Liver (tissue), 9 donors: Measurements from ENCODE around the gene LHFPL6. TPM values are rescaled to one million over a fixed set of nuclear protein-coding genes. Genes with fewer than 3 reads are reported as not detected.

ENCODE experiments used
- DNase-seq: peaks from one replicate; pipeline ENCODE4 v3.0.0-alpha.2; 2017; ENCODE audit warnings: low spot score
- H3K27ac ChIP-seq, 2 donors: one replicate each; pipeline ENCODE4 v1.7.0; 2013; ENCODE audit warnings: inconsistent platforms in 2 of 2, low read length in 2 of 2, control low read depth in 1 of 2, low read depth in 1 of 2, mild to moderate bottlenecking in 1 of 2
- H3K27me3 ChIP-seq, 4 donors: one replicate each; pipeline versions ENCODE4 v1.6.1 to v1.7.0; 2013; ENCODE audit warnings: low read length in 3 of 4, inconsistent platforms in 1 of 4, mild to moderate bottlenecking in 1 of 4, moderate library complexity in 1 of 4; ENCODE audit not compliant: control insufficient read depth in 4 of 4, insufficient read depth in 4 of 4
- H3K36me3 ChIP-seq, 4 donors: one replicate each; pipeline versions ENCODE4 v1.6.1 to v1.7.0; 2013; ENCODE audit warnings: low read length in 3 of 4, mild to moderate bottlenecking in 3 of 4, low read depth in 1 of 4, moderate library complexity in 1 of 4; ENCODE audit not compliant: control insufficient read depth in 4 of 4, insufficient read depth in 3 of 4
- H3K4me1 ChIP-seq, 4 donors: one replicate each; pipeline versions ENCODE4 v1.6.1 to v1.7.0; 2013; ENCODE audit warnings: low read length in 3 of 4, mild to moderate bottlenecking in 3 of 4, moderate library complexity in 1 of 4; ENCODE audit not compliant: control insufficient read depth in 4 of 4, insufficient read depth in 4 of 4
- H3K4me3 ChIP-seq, 3 donors: one replicate each; pipeline versions ENCODE4 v1.6.1 to v1.7.0; 2013; ENCODE audit warnings: low read length in 3 of 3, control low read depth in 1 of 3, low read depth in 1 of 3, mild to moderate bottlenecking in 1 of 3
- H3K9ac ChIP-seq, 2 donors: one replicate each; pipeline ENCODE4 v1.7.0; 2013; ENCODE audit warnings: low read length in 2 of 2, mild to moderate bottlenecking in 2 of 2, moderate library complexity in 2 of 2, control low read depth in 1 of 2, low read depth in 1 of 2
- H3K9me3 ChIP-seq, 4 donors: one replicate each; pipeline versions ENCODE4 v1.6.1 to v1.7.0; 2013; ENCODE audit warnings: low read length in 3 of 4; ENCODE audit not compliant: control insufficient read depth in 4 of 4
- ATF3 ChIP-seq: IDR thresholded peaks from 2 replicates; pipeline ENCODE4 v1.6.1; 2016; ENCODE audit warnings: antibody characterized with exemption
- CTCF ChIP-seq: fragments of 150-350 bp; IDR thresholded peaks from 2 replicates; pipeline ENCODE4 v1.5.1; 2017; ENCODE audit warnings: improper control_type of control experiment, low read depth, low read length; ENCODE audit not compliant: missing input control
- EGR1 ChIP-seq, 2 donors: IDR thresholded peaks; 2 replicates each; pipeline ENCODE4 v1.6.1; 2016 to 2018; ENCODE audit warnings: antibody characterized with exemption in 2 of 2, low read depth in 2 of 2
- FOXA1 ChIP-seq: IDR thresholded peaks from 2 replicates; pipeline ENCODE4 v1.6.1; 2016; ENCODE audit warnings: antibody characterized with exemption
- FOXA2 ChIP-seq: IDR thresholded peaks from 2 replicates; pipeline ENCODE4 v1.6.1; 2016; ENCODE audit warnings: antibody characterized with exemption
- GABPA ChIP-seq, 2 donors: IDR thresholded peaks in 1 of 2; conservative IDR thresholded peaks in 1 of 2; 2 replicates each; pipeline ENCODE4 v1.6.1; 2016; ENCODE audit warnings: antibody characterized with exemption in 2 of 2, mild to moderate bottlenecking in 1 of 2, moderate library complexity in 1 of 2
- HNF4A ChIP-seq, 2 donors: conservative IDR thresholded peaks; 2 replicates each; pipeline ENCODE4 v1.6.1; 2016; ENCODE audit warnings: antibody characterized with exemption in 2 of 2, mild to moderate bottlenecking in 2 of 2
- HNF4G ChIP-seq: IDR thresholded peaks from 2 replicates; pipeline ENCODE4 v1.6.1; 2016; ENCODE audit warnings: antibody characterized with exemption
- JUND ChIP-seq, 2 donors: IDR thresholded peaks; 2 replicates each; pipeline ENCODE4 v1.6.1; 2016; ENCODE audit warnings: antibody characterized with exemption in 2 of 2
- MAX ChIP-seq: IDR thresholded peaks from 2 replicates; pipeline ENCODE4 v1.6.1; 2016; ENCODE audit warnings: antibody characterized with exemption
- NR2F2 ChIP-seq: IDR thresholded peaks from 2 replicates; pipeline ENCODE4 v1.6.1; 2016; ENCODE audit warnings: antibody characterized with exemption
- RAD21 ChIP-seq, 2 donors: IDR thresholded peaks; 2 replicates each; pipeline ENCODE4 v1.6.1; 2016; ENCODE audit warnings: antibody characterized with exemption in 2 of 2, mild to moderate bottlenecking in 2 of 2
- RXRA ChIP-seq, 2 donors: IDR thresholded peaks; 2 replicates each; pipeline ENCODE4 v1.6.1; 2017 to 2018; ENCODE audit warnings: antibody characterized with exemption in 2 of 2, mild to moderate bottlenecking in 1 of 2
- SP1 ChIP-seq: IDR thresholded peaks from 2 replicates; pipeline ENCODE4 v1.6.1; 2018; ENCODE audit warnings: antibody characterized with exemption, mild to moderate bottlenecking
- TAF1 ChIP-seq: conservative IDR thresholded peaks from 2 replicates; pipeline ENCODE4 v1.6.1; 2016; ENCODE audit warnings: antibody characterized with exemption, mild to moderate bottlenecking
- YY1 ChIP-seq: IDR thresholded peaks from 2 replicates; pipeline ENCODE4 v1.6.1; 2016; ENCODE audit warnings: antibody characterized with exemption, mild to moderate bottlenecking
- ZBTB33 ChIP-seq: IDR thresholded peaks from 2 replicates; pipeline ENCODE4 v1.6.1; 2016; ENCODE audit warnings: antibody characterized with exemption
- WGBS: extraction: QIAGEN DNeasy Blood & Tissue Kit; methylation state at CpG from one replicate; pipeline ENCODE4 v1.1.7; 2013; 5-methylcytosine and 5-hydroxymethylcytosine counted together
- polyA plus RNA-seq, 2 donors: library from polyadenylated mRNA; stranded (reverse) in 1 of 2; unstranded in 1 of 2; fragments of 200-250 nt in 1 of 2; fragments of >200 nt in 1 of 2; fragmentation: Nextera tagmentation in 1 of 2; extraction: Ambion mirVana in 1 of 2; gene quantifications; one replicate each; pipeline versions ENCODE4 v1.2.1 to v1.2.3, GENCODE V29; 2013 to 2015
- total RNA-seq, 2 donors: library from RNA; depleted of rRNA; stranded (reverse); fragments of >200 nt; gene quantifications; one replicate each; pipeline ENCODE4 v1.2.3, GENCODE V29; 2014
- TF ChIP-seq, protein P1 (sequence below): IDR thresholded peaks from 2 replicates; pipeline ENCODE4 v1.6.1; 2016; ENCODE audit warnings: antibody characterized with exemption, mild to moderate bottlenecking
- donor health status: healthy.
- donor health status: healthy.
- donor health status: healthy.
- donor health status: healthy.
- donor health status: healthy.

Gene LHFPL6
- total and polyA plus RNA-seq, 4 donors = 2.6 to 8.3 (median 5.5) TPM

- no peak for DNase-seq
- Histone ChIP-seq H3K4me1 (peaks cover 0 to 2% (median under 1%) of the 10 kb centered on the region in 4 donors), H3K36me3 (no peaks in the 10 kb centered on the region), H3K27me3 (no peaks in the 10 kb centered on the region), H3K9ac (no peak overlapping the region), H3K4me3 (no peak overlapping the region), H3K27ac (no peak overlapping the region), H3K9me3 (no peaks in the 10 kb centered on the region)
- 55% methylated on average over 4 of the region's 4 CpGs for WGBS
- TF ChIP-seq FOXA2 (no peak), TAF1 (no peak)
- TF ChIP-seq, protein P1, sequence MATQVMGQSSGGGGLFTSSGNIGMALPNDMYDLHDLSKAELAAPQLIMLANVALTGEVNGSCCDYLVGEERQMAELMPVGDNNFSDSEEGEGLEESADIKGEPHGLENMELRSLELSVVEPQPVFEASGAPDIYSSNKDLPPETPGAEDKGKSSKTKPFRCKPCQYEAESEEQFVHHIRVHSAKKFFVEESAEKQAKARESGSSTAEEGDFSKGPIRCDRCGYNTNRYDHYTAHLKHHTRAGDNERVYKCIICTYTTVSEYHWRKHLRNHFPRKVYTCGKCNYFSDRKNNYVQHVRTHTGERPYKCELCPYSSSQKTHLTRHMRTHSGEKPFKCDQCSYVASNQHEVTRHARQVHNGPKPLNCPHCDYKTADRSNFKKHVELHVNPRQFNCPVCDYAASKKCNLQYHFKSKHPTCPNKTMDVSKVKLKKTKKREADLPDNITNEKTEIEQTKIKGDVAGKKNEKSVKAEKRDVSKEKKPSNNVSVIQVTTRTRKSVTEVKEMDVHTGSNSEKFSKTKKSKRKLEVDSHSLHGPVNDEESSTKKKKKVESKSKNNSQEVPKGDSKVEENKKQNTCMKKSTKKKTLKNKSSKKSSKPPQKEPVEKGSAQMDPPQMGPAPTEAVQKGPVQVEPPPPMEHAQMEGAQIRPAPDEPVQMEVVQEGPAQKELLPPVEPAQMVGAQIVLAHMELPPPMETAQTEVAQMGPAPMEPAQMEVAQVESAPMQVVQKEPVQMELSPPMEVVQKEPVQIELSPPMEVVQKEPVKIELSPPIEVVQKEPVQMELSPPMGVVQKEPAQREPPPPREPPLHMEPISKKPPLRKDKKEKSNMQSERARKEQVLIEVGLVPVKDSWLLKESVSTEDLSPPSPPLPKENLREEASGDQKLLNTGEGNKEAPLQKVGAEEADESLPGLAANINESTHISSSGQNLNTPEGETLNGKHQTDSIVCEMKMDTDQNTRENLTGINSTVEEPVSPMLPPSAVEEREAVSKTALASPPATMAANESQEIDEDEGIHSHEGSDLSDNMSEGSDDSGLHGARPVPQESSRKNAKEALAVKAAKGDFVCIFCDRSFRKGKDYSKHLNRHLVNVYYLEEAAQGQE = no peak
Measured at GRCh38 chr13:39451860-39452301, 151.1 kb downstream of the LHFPL6 start.

GRCh38 chr13:39451301-39451700, 151.7 kb downstream of the LHFPL6 start:
- H3K27me3 ChIP-seq = no peaks in the 10 kb centered on the region
- TF ChIP-seq HNF4A (conservative IDR thresholded peaks at IDR 0.05) (no peak), GABPA (IDR thresholded peaks at IDR 0.05 in 1 of 2, conservative IDR thresholded peaks at IDR 0.05 in 1 of 2) (no peak), FOXA2 (no peak), SP1 (no peak), RAD21 (IDR thresholded peaks at IDR 0.05) (no peak), ZBTB33 (no peak), MAX (no peak), FOXA1 (no peak), CTCF (no peak), NR2F2 (no peak), HNF4G (no peak), YY1 (no peak), EGR1 (IDR thresholded peaks at IDR 0.05; ENCODE audit: low read depth in 2 of 2) (no peak), JUND (IDR thresholded peaks at IDR 0.05) (no peak), TAF1 (no peak), RXRA (IDR thresholded peaks at IDR 0.05) (no peak), ATF3 (no peak)
- TF ChIP-seq, protein P1 = no peak
- peaks cover 0 to 2% (median under 1%) of the 10 kb centered on the region in 4 donors for H3K4me1 ChIP-seq
- H3K36me3 ChIP-seq = no peaks in the 10 kb centered on the region
- H3K9me3 ChIP-seq = no peaks in the 10 kb centered on the region
- H3K27ac ChIP-seq = no peak overlapping the region
- no peak overlapping the region for H3K4me3 ChIP-seq
- no peak for DNase-seq
- WGBS = 10% methylated on average over 1 of the region's 1 CpG
- H3K9ac ChIP-seq = no peak overlapping the region
